GM19035 (cell line): ENCODE data around the gene DRAXIN.
A peak's percentile ranks its signal among the peaks of the same experiment; 100 is the strongest.

Experiments used
- ATAC-seq: cut with Tn5 transposase; IDR thresholded peaks from one replicate; pipeline ENCODE4 v1.9.1; 2021; ENCODE audit not compliant: unreplicated experiment

Gene DRAXIN

GRCh38 chr1:11707621-11708276 is 16.2 kb downstream of the DRAXIN start:
- no peak for ATAC-seq

- ATAC-seq: no peak
Measured at GRCh38 chr1:11708554-11709350, 17.2 kb downstream of the DRAXIN start.

GRCh38 chr1:11711490-11711889 is 20.0 kb downstream of the DRAXIN start:
- no peak for ATAC-seq

- no peak for ATAC-seq
Measured at GRCh38 chr1:11712285-11712684, 20.8 kb downstream of the DRAXIN start.

GRCh38 chr1:11713095-11713494 is 21.6 kb downstream of the DRAXIN start:
- no peak for ATAC-seq

- ATAC-seq: no peak
Measured at GRCh38 chr1:11714831-11715575, 23.5 kb downstream of the DRAXIN start.

GRCh38 chr1:11719313-11720032 is 28.0 kb downstream of the DRAXIN start:
- peak; percentile 60 for ATAC-seq

- ATAC-seq: no peak
Measured at GRCh38 chr1:11720033-11720376, 28.5 kb downstream of the DRAXIN start.

- ATAC-seq: no peak
Measured at GRCh38 chr1:11720525-11720924, 29.0 kb downstream of the DRAXIN start.

GRCh38 chr1:11721311-11721710 is 29.8 kb downstream of the DRAXIN start:
- no peak for ATAC-seq

GRCh38 chr1:11722538-11722937 is 31.0 kb downstream of the DRAXIN start:
- no peak for ATAC-seq

GRCh38 chr1:11725616-11726015 is 34.1 kb downstream of the DRAXIN start:
- ATAC-seq: no peak

- ATAC-seq: no peak
Measured at GRCh38 chr1:11727119-11727518, 35.6 kb downstream of the DRAXIN start.

GRCh38 chr1:11728126-11728806 is 36.8 kb downstream of the DRAXIN start:
- no peak for ATAC-seq

GRCh38 chr1:11729155-11729497 is 37.6 kb downstream of the DRAXIN start:
- no peak for ATAC-seq

GRCh38 chr1:11729498-11730428 is 38.3 kb downstream of the DRAXIN start:
- ATAC-seq: no peak

GRCh38 chr1:11730429-11730891 is 39.0 kb downstream of the DRAXIN start:
- ATAC-seq: no peak

- ATAC-seq: no peak
Measured at GRCh38 chr1:11731691-11732283, 40.3 kb downstream of the DRAXIN start.

- ATAC-seq: no peak
Measured at GRCh38 chr1:11733306-11733705, 41.8 kb downstream of the DRAXIN start.
